Small intestine (tissue), 7 donors: ENCODE data around the gene OSBPL1A. TPM values are rescaled to one million over a fixed set of nuclear protein-coding genes. Genes with fewer than 3 reads are reported as not detected.
A peak's percentile ranks its signal among the peaks of the same experiment; 100 is the strongest.

Experiments used
- DNase-seq, 2 donors: peaks; one replicate each; pipeline versions ENCODE4 v3.0.0 to v3.0.0-alpha.2; 2013
- FAIRE-seq: peaks from 2 replicates; lab custom pipeline; 2012; peaks lifted over from hg19 to GRCh38; lab: Jason Lieb, UNC
- H3K27ac ChIP-seq, 3 donors: one replicate each; pipeline ENCODE4 v1.5.1; 2013; ENCODE audit warnings: low read length in 2 of 3, mild to moderate bottlenecking in 2 of 3, control low read depth in 1 of 3, inconsistent platforms in 1 of 3, low read depth in 1 of 3, moderate library complexity in 1 of 3
- H3K27me3 ChIP-seq, 3 donors: one replicate each; pipeline ENCODE4 v1.6.1; 2013; ENCODE audit warnings: low read length in 3 of 3, inconsistent platforms in 1 of 3; ENCODE audit not compliant: control insufficient read depth in 3 of 3, insufficient read depth in 3 of 3
- H3K36me3 ChIP-seq, 3 donors: one replicate each; pipeline ENCODE4 v1.6.1; 2013; ENCODE audit warnings: low read length in 3 of 3, inconsistent platforms in 1 of 3, low read depth in 1 of 3, mild to moderate bottlenecking in 1 of 3, moderate library complexity in 1 of 3; ENCODE audit not compliant: control insufficient read depth in 3 of 3, insufficient read depth in 2 of 3
- H3K4me1 ChIP-seq, 3 donors: one replicate each; pipeline ENCODE4 v1.6.1; 2013; ENCODE audit warnings: low read length in 2 of 3, inconsistent platforms in 1 of 3, low read depth in 1 of 3, mild to moderate bottlenecking in 1 of 3, moderate library complexity in 1 of 3; ENCODE audit not compliant: control insufficient read depth in 3 of 3, insufficient read depth in 2 of 3
- H3K4me3 ChIP-seq, 3 donors: one replicate each; pipeline ENCODE4 v1.5.1; 2013; ENCODE audit warnings: low read length in 3 of 3, control low read depth in 1 of 3, inconsistent platforms in 1 of 3, low read depth in 1 of 3, mild to moderate bottlenecking in 1 of 3, moderate library complexity in 1 of 3
- H3K9me3 ChIP-seq, 2 donors: one replicate each; pipeline ENCODE4 v1.6.1; 2013; ENCODE audit warnings: low read depth in 1 of 2, low read length in 1 of 2; ENCODE audit not compliant: control insufficient read depth in 2 of 2, insufficient read depth in 1 of 2
- WGBS, 3 donors: extraction: QIAGEN DNeasy Blood & Tissue Kit; methylation state at CpG; one replicate each; pipeline ENCODE4 v1.1.7; 2013; 5-methylcytosine and 5-hydroxymethylcytosine counted together
- polyA plus RNA-seq, 4 donors: library from polyadenylated mRNA; stranded (reverse) in 3 of 4; unstranded in 1 of 4; fragments of 200-250 nt in 3 of 4; fragments of 120-200 nt in 1 of 4; gene quantifications; one replicate each; pipeline versions ENCODE4 v1.2.1 to v1.2.3, GENCODE V29; 2013
- donor health status: healthy with polysubstance abuse.
- donor health status: control.
- donor health status: control.
- donor health status: Bipolar disorder and iron deficiency.
- donor health status: healthy.

The OSBPL1A gene
- polyA plus RNA-seq, 4 donors = 23.5 to 36.7 (median 34.7) TPM

- no peak overlapping the region for H3K4me3 ChIP-seq
- no peaks in the 10 kb centered on the region for H3K36me3 ChIP-seq
- peaks cover 0 to 4% of the 10 kb centered on the region in 2 donors for H3K9me3 ChIP-seq
- peaks cover 0 to 5% (median 0%) of the 10 kb centered on the region in 3 donors for H3K27me3 ChIP-seq
- H3K4me1 ChIP-seq = no peaks in the 10 kb centered on the region
- 92 to 97% (median 94%) methylated on average over 2 of the region's 2 CpGs for WGBS, 3 donors
- no peak overlapping the region for H3K27ac ChIP-seq
- FAIRE-seq (no peak), DNase-seq (no peak)
Measured at GRCh38 chr18:24140697-24141096, 256.9 kb downstream of the OSBPL1A start.

- WGBS, 3 donors = 2 to 3% (median 3%) methylated on average over 53 to 63 of the region's 63 CpGs
- Histone ChIP-seq H3K36me3 (no peaks in the 10 kb centered on the region), H3K9me3 (peaks cover 0 to 4% of the 10 kb centered on the region in 2 donors), H3K4me1 (no peaks in the 10 kb centered on the region), H3K27me3 (peaks cover 0 to 5% (median 0%) of the 10 kb centered on the region in 3 donors), H3K4me3 (peak within 1 kb of the TSS; percentile 11 to 67 (median 49)), H3K27ac (peak within 1 kb of the TSS in 1 of 3 donors; percentile 52)
- FAIRE-seq (no peak), DNase-seq (peak; percentile 78 to 82)
Measured at GRCh38 chr18:24138789-24139616, 258.6 kb downstream of the OSBPL1A start, which contains the start of gene CABYR. Gene CABYR, plus strand, starts transcription at chr18:24139062. Its CDS starts 4,053 bp downstream, at chr18:24143115.

GRCh38 chr18:24138409-24138788, 259.2 kb downstream of the OSBPL1A start:
- Histone ChIP-seq H3K4me3 (peak overlapping the region in 2 of 3 donors; percentile 49 to 67), H3K27me3 (peaks cover 0 to 5% (median 0%) of the 10 kb centered on the region in 3 donors), H3K9me3 (peaks cover 0 to 4% of the 10 kb centered on the region in 2 donors), H3K36me3 (no peaks in the 10 kb centered on the region), H3K4me1 (no peaks in the 10 kb centered on the region), H3K27ac (peak overlapping the region in 1 of 3 donors; percentile 52)
- no peak for DNase-seq
- no peak for FAIRE-seq
- 19 to 33% (median 29%) methylated on average over 7 of the region's 7 CpGs for WGBS, 3 donors

GRCh38 chr18:24136967-24137373, 260.7 kb downstream of the OSBPL1A start:
- Histone ChIP-seq H3K27me3 (peaks cover 0 to 5% (median 0%) of the 10 kb centered on the region in 3 donors), H3K36me3 (peaks cover 0 to 2% (median 2%) of the 10 kb centered on the region in 3 donors), H3K4me3 (no peak overlapping the region), H3K9me3 (peaks cover 0 to 4% of the 10 kb centered on the region in 2 donors), H3K27ac (no peak overlapping the region), H3K4me1 (no peaks in the 10 kb centered on the region)
- WGBS, 3 donors = 72 to 90% (median 80%) methylated on average over 3 of the region's 3 CpGs
- no peak for FAIRE-seq
- no peak for DNase-seq

GRCh38 chr18:24130494-24130893, 267.1 kb downstream of the OSBPL1A start:
- H3K27ac ChIP-seq = no peak overlapping the region
- peaks cover 3 to 12% (median 3%) of the 10 kb centered on the region in 3 donors for H3K36me3 ChIP-seq
- no peaks in the 10 kb centered on the region for H3K27me3 ChIP-seq
- FAIRE-seq (no peak), DNase-seq (peak; percentile 19 to 66)
- 35 to 81% (median 53%) methylated on average over 2 of the region's 2 CpGs for whole genome bisulfite sequencing, 3 donors
- H3K4me1 ChIP-seq = no peaks in the 10 kb centered on the region
- H3K9me3 ChIP-seq = no peaks in the 10 kb centered on the region
- no peak overlapping the region for H3K4me3 ChIP-seq

- Histone ChIP-seq H3K9me3 (no peaks in the 10 kb centered on the region), H3K36me3 (peaks cover 3 to 12% (median 3%) of the 10 kb centered on the region in 3 donors), H3K27ac (no peak overlapping the region), H3K4me3 (no peak overlapping the region), H3K4me1 (no peaks in the 10 kb centered on the region), H3K27me3 (no peaks in the 10 kb centered on the region)
- DNase-seq = no peak
- WGBS, 3 donors = 96 to 98% (median 96%) methylated on average over 4 of the region's 4 CpGs
- FAIRE-seq = no peak
Measured at GRCh38 chr18:24128700-24129099, 268.9 kb downstream of the OSBPL1A start.

- Histone ChIP-seq H3K4me1 (no peaks in the 10 kb centered on the region), H3K27ac (no peak overlapping the region), H3K4me3 (no peak overlapping the region), H3K9me3 (no peaks in the 10 kb centered on the region), H3K27me3 (no peaks in the 10 kb centered on the region), H3K36me3 (peaks cover 3 to 12% (median 3%) of the 10 kb centered on the region in 3 donors)
- FAIRE-seq (no peak), DNase-seq (peak in 1 of 2 donors; percentile 12)
- WGBS, 3 donors = 59 to 79% (median 68%) methylated on average over 3 of the region's 3 CpGs
Measured at GRCh38 chr18:24127735-24128134, 269.9 kb downstream of the OSBPL1A start.

GRCh38 chr18:24126155-24126961, 271.3 kb downstream of the OSBPL1A start:
- WGBS, 3 donors = 54 to 70% (median 64%) methylated on average over 3 of the region's 3 CpGs
- Histone ChIP-seq H3K4me1 (no peaks in the 10 kb centered on the region), H3K27me3 (no peaks in the 10 kb centered on the region), H3K4me3 (no peak overlapping the region), H3K27ac (no peak overlapping the region), H3K9me3 (no peaks in the 10 kb centered on the region), H3K36me3 (peaks cover 2 to 12% (median 3%) of the 10 kb centered on the region in 3 donors)
- FAIRE-seq = no peak
- no peak for DNase-seq
